Fibroblast of lung (primary cell): ENCODE data around the gene LRRK2.

ENCODE experiments used
- CTCF ChIP-seq, 2 donors: IDR thresholded peaks in 1 of 2; conservative IDR thresholded peaks in 1 of 2; 1 replicate in 1 of 2; 2 replicates in 1 of 2; pipeline ENCODE4 v1.5.1; 2011 to 2012; ENCODE audit warnings: low read length in 2 of 2, control low read depth in 1 of 2, inconsistent platforms in 1 of 2, low read depth in 1 of 2, mild to moderate bottlenecking in 1 of 2
- EZH2 ChIP-seq: IDR thresholded peaks from 2 replicates; pipeline ENCODE4 v1.5.1; 2012; ENCODE audit warnings: low read length, control low read depth, mild to moderate bottlenecking; ENCODE audit errors: missing control alignments

- TF ChIP-seq CTCF (conservative IDR thresholded peaks at IDR 0.05 in 1 of 2, IDR thresholded peaks at IDR 0.05 in 1 of 2; ENCODE audit: low read depth in 1 of 2, low read length in 2 of 2) = no peak
- no peak for TF ChIP-seq EZH2
These were observed 1.9 kb downstream of the LRRK2 start for GRCh38 chr12:40226705-40227104.
